Muscle layer of colon (tissue), 2 donors: ENCODE measurements around the gene INPP5A.

ENCODE experiments used
- H3K27ac ChIP-seq: one replicate; pipeline ENCODE4 v1.7.0; 2013; ENCODE audit warnings: low read depth, mild to moderate bottlenecking, low read length, moderate library complexity
- H3K27me3 ChIP-seq, 2 donors: one replicate each; pipeline ENCODE4 v1.7.0; 2013; ENCODE audit warnings: low read length in 2 of 2, mild to moderate bottlenecking in 2 of 2; ENCODE audit not compliant: insufficient read depth in 2 of 2, control insufficient read depth in 1 of 2
- H3K36me3 ChIP-seq: one replicate; pipeline ENCODE4 v1.7.0; 2013; ENCODE audit warnings: mild to moderate bottlenecking, low read length; ENCODE audit not compliant: insufficient read depth
- H3K4me1 ChIP-seq: one replicate; pipeline ENCODE4 v1.7.0; 2013; ENCODE audit warnings: mild to moderate bottlenecking, low read length; ENCODE audit not compliant: insufficient read depth
- H3K4me3 ChIP-seq, 2 donors: one replicate each; pipeline ENCODE4 v1.7.0; 2013; ENCODE audit warnings: low read length in 2 of 2, low read depth in 1 of 2, mild to moderate bottlenecking in 1 of 2, moderate library complexity in 1 of 2
- H3K9ac ChIP-seq: one replicate; pipeline ENCODE4 v1.7.0; 2013; ENCODE audit warnings: low read length
- H3K9me3 ChIP-seq: one replicate; pipeline ENCODE4 v1.7.0; 2013; ENCODE audit warnings: mild to moderate bottlenecking, low read length
- donor health status: abdominal sarcoma.
- donor health status: Adenocarcinoma of cecum.

Gene INPP5A

GRCh38 chr10:132523561-132524442, 13.8 kb upstream of the INPP5A start:
- H3K9me3 ChIP-seq: no peaks in the 10 kb centered on the region
- H3K36me3 ChIP-seq: no peaks in the 10 kb centered on the region
- H3K27me3 ChIP-seq: peaks cover 0 to 11% of the 10 kb centered on the region in 2 donors
- H3K4me1 ChIP-seq: peaks cover 26% of the 10 kb centered on the region
- no peak overlapping the region for H3K9ac ChIP-seq
- no peak overlapping the region for H3K27ac ChIP-seq
- no peak overlapping the region for H3K4me3 ChIP-seq

DNA sequence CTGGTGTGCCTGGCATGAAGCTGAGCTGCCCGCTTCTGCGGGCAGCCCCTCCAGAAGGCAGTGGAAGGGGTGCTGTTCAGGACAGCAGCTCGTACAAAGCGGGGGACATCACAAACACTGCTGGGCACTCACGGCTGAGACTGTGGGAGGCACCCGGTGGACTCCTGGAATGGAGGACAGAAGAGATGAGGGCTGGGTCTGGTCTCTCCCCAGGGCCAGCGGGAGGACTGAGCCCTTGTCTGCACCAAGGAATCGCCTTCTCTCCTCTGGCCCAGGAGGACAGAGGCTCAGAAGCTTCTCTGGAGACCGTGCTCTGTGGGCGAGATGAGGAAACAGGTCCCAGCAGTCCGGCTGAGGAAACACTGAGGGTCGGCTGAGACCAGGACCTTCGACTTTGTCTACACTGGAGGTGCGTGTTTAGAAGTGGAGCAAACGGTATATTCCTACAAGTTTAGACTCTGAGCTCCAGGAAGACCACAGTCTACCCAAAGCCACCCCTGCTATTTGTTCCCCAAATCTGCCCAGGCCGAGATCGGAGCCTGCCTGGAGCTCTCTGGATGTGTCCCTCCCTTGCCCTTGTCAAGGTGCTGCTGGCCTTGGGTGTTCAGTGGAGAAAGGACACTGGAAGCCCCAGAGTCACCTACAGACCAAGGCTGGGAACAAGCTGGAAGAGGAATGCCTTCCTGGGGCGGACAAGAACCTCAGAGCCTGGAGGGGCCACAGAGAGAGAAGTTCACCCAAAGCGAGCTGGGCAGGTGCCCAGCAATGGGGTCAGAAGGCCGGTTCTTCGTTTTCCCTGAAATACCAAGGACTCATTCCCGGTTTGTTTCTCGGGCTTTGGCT, 12.9 kb upstream of the INPP5A start:
- Histone ChIP-seq H3K9me3 (no peaks in the 10 kb centered on the region), H3K27ac (no peak overlapping the region), H3K36me3 (no peaks in the 10 kb centered on the region), H3K4me1 (peaks cover 18% of the 10 kb centered on the region), H3K9ac (no peak overlapping the region), H3K27me3 (peaks cover 0 to 11% of the 10 kb centered on the region in 2 donors), H3K4me3 (no peak overlapping the region)

GRCh38 chr10:132526676-132527075, 10.9 kb upstream of the INPP5A start:
- Histone ChIP-seq H3K4me3 (no peak overlapping the region), H3K27ac (no peak overlapping the region), H3K4me1 (no peaks in the 10 kb centered on the region), H3K9me3 (no peaks in the 10 kb centered on the region), H3K9ac (no peak overlapping the region), H3K36me3 (no peaks in the 10 kb centered on the region), H3K27me3 (peaks cover 0 to 11% of the 10 kb centered on the region in 2 donors)

DNA sequence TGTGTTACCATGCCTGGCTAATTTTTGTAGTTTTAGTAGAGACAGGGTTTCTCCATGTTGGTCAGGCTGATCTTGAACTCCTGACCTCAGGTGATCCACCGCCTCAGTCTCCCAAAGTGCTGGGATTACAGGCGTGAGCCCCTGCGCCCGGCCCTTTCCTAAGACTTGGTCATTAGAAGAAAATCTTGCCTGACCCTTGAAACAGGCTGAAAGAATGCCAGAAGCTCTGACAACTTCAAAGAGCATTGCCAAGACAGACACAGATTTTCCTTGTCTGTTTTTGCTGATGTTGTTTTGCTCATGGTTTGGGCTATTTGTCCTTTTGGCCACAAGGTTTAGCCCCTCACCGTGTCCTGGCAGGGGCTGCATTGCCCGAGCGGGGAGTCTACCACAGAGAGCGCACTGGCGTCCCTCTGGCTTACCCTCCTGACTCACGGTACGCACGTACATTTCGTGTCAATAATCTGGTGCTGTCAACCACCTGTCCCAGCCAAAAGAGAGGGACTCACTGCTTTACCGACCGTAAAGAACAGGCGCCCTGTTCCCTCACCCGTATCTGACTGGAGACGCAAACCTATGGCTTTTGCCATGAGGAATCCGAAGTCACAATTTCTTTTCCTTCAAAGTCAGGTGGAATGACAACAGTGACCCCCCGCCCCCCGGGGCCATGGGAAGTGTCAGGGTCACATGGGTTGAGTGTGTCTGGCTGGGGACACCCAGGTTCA, 10.1 kb upstream of the INPP5A start:
- H3K4me1 ChIP-seq: no peaks in the 10 kb centered on the region
- no peaks in the 10 kb centered on the region for H3K36me3 ChIP-seq
- no peak overlapping the region for H3K27ac ChIP-seq
- no peaks in the 10 kb centered on the region for H3K9me3 ChIP-seq
- H3K9ac ChIP-seq: no peak overlapping the region
- H3K4me3 ChIP-seq: no peak overlapping the region
- H3K27me3 ChIP-seq: peaks cover 0 to 11% of the 10 kb centered on the region in 2 donors

DNA sequence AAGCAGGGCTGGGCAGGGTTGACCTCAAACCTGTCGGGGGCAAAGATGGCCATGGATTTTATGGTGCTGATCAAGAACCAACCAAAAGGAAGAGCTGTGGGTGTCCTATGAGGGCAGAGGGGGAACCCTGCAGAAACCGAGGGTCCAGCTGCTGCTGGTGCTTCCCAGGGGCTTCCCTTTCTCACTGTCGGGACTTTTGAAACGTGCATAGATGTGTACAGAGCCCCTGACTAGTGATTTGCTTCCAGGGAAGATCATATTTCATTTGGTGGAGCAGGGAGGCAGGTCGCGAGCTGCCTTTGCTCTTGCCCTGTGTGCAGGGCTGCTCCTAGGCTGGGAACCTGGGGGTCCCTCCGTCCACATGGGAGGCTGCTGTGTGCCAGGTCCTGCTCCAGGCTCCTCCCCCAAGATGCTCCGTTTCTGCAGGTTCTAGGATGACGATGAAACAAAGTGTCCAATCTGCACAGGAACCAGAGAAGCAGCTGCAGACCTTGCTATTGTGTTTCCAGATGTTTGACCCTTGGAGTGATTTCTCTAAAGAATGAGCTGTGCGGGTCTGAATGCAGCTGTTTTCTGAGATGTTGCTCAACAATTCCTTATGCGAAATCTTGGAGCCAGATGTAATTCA, 9.4 kb upstream of the INPP5A start:
- Histone ChIP-seq H3K9me3 (no peaks in the 10 kb centered on the region), H3K36me3 (no peaks in the 10 kb centered on the region), H3K4me3 (no peak overlapping the region), H3K4me1 (no peaks in the 10 kb centered on the region), H3K9ac (no peak overlapping the region), H3K27ac (no peak overlapping the region), H3K27me3 (peaks cover 0 to 9% of the 10 kb centered on the region in 2 donors)

- no peaks in the 10 kb centered on the region for H3K9me3 ChIP-seq
- peaks cover 6% of the 10 kb centered on the region for H3K4me1 ChIP-seq
- H3K27me3 ChIP-seq: peaks cover 0 to 4% of the 10 kb centered on the region in 2 donors
- H3K27ac ChIP-seq: no peak overlapping the region
- no peak overlapping the region for H3K9ac ChIP-seq
- H3K4me3 ChIP-seq: no peak overlapping the region
- no peaks in the 10 kb centered on the region for H3K36me3 ChIP-seq
Observed at GRCh38 chr10:132532179-132532578, 5.4 kb upstream of the INPP5A start.

GRCh38 chr10:132532749-132533560, 4.6 kb upstream of the INPP5A start:
- Histone ChIP-seq H3K4me3 (no peak overlapping the region), H3K27ac (no peak overlapping the region), H3K36me3 (no peaks in the 10 kb centered on the region), H3K9ac (no peak overlapping the region), H3K9me3 (no peaks in the 10 kb centered on the region), H3K4me1 (peaks cover 6% of the 10 kb centered on the region), H3K27me3 (peaks cover 0 to 4% of the 10 kb centered on the region in 2 donors)

DNA sequence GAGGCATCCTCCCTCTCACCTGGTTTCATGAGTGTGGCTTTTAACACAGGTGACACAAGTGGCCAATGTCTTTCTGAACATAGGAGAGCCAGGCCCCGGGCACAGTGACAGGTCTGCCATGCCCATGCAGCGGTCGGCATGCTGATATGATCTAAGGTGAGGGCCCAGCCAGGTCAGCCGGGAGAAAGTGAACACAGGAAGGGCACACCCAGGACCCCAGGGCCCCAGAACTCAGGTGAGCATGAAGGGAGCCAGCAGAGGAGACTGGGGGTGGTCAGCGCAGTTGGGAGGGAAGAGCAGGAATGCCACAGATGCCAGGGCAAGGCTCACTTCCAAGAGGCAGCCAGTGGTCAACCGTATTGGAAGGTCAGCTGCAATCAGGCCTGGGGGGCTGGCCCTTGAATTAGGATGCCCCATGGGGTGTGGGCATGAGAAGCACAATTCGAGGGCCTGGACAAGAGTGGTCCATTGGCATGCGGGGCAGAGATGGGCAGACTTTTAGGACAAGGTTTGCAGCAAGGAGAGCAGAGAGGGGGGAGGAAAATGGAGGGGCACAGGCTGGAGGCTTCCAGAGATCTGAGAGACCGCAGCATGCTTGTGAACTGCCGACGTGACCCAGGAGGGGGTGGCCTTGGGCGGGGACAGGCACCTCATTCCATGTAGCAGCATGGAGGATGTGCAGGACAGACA, 3.9 kb upstream of the INPP5A start:
- H3K4me3 ChIP-seq: no peak overlapping the region

DNA sequence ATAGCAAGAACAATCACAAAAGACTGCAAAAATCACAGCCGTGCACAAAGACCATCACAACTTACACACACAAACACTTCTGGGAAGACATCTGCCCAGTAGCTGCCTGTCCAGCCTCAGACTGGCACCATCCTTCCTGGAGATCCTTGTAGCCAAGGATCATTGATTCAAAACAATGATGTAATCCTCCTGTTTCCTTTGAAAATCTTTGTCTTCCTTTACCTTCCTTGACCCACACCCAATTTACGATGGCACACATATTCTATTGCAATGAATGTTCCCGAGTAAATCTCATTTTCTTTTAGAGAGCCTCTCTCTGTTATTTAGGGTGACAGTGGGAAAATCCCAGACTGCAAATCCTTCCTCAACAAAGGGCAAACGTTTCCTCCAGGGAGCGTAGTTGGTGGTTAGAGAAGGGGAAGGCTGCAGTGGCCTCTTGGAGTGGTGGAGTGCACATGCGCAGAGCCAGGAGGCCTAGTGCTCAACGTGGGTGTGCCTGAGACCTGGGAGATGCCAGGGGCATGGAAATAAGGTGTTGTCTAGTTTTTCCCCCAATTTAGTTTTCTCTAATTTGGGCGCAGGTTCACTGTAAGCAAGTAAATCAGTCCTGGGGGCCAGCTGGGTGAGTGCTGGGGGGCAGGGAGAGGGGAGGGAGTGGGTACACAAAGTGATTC, 3.1 kb upstream of the INPP5A start:
- no peaks in the 10 kb centered on the region for H3K36me3 ChIP-seq
- no peak overlapping the region for H3K4me3 ChIP-seq
- no peaks in the 10 kb centered on the region for H3K27me3 ChIP-seq
- peaks cover 16% of the 10 kb centered on the region for H3K4me1 ChIP-seq
- H3K27ac ChIP-seq: no peak overlapping the region
- H3K9ac ChIP-seq: no peak overlapping the region
- no peaks in the 10 kb centered on the region for H3K9me3 ChIP-seq

More for the DNA sequence above, 3.9 kb upstream of the INPP5A start:
- no peaks in the 10 kb centered on the region for H3K36me3 ChIP-seq
- H3K27ac ChIP-seq: no peak overlapping the region
- peaks cover 8% of the 10 kb centered on the region for H3K4me1 ChIP-seq
- no peaks in the 10 kb centered on the region for H3K27me3 ChIP-seq
- H3K9ac ChIP-seq: no peak overlapping the region
- H3K9me3 ChIP-seq: no peaks in the 10 kb centered on the region
